IMR-90 (cell line): Measurements from ENCODE around the gene OR4E2. TPM values are rescaled to one million over a fixed set of nuclear protein-coding genes. Genes with fewer than 3 reads are reported as not detected.

Source experiments
- ATAC-seq: fragments of 200-7000 bp; cut with Tn5 transposase; 2 replicates; pipeline ENCODE4 v1.9.1; 2020; ENCODE audit warnings: low read depth, mild to moderate bottlenecking, moderate library complexity
- BruUV-seq: library from RNA; stranded (reverse); fragments of 400-500 nt; replicated peaks from 2 replicates; lab custom pipeline; 2021; lab: Mats Ljungman, UMichigan
- CTCF ChIA-PET: fragments of 300-600 bp; formaldehyde crosslinking; extraction: SDS; loops from one replicate; lab custom pipeline; 2021; ENCODE audit warnings: antibody characterized with exemption; lab: Yijun Ruan, JAX
- POLR2A ChIA-PET: fragments of 300-600 bp; sonication (Branson Sonifier 250); formaldehyde crosslinking; loops from one replicate; lab custom pipeline; 2022; ENCODE audit warnings: antibody characterized with exemption; ENCODE audit not compliant: unreplicated experiment; lab: Charles Lee
- DNase-seq: peaks from one replicate; pipeline ENCODE4 v3.0.0; 2013
- H2AFZ ChIP-seq: replicated peaks from 2 replicates; pipeline ENCODE3; 2013; ENCODE audit warnings: low read length, mild to moderate bottlenecking; ENCODE audit not compliant: poor library complexity
- H2AK5ac ChIP-seq: 2 replicates; pipeline ENCODE4 v1.6.1; 2013; ENCODE audit warnings: low read depth, low read length, inconsistent platforms
- H2AK9ac ChIP-seq: replicated peaks from 2 replicates; pipeline ENCODE3; 2013; ENCODE audit warnings: mild to moderate bottlenecking, low read depth, low read length, moderate library complexity; ENCODE audit not compliant: poor library complexity
- H2BK120ac ChIP-seq: 2 replicates; pipeline ENCODE4 v1.6.1; 2013; ENCODE audit warnings: low read depth, low read length, inconsistent platforms
- H2BK15ac ChIP-seq: 3 replicates; pipeline ENCODE4 v1.6.1; 2013; ENCODE audit warnings: low read depth, low read length, inconsistent platforms
- H2BK20ac ChIP-seq: 2 replicates; pipeline ENCODE4 v1.6.1; 2013; ENCODE audit warnings: low read depth, mild to moderate bottlenecking, inconsistent platforms, low read length, moderate library complexity
- H2BK5ac ChIP-seq: 2 replicates; pipeline ENCODE4 v1.6.1; 2013; ENCODE audit warnings: mild to moderate bottlenecking, low read depth, low read length, inconsistent platforms; ENCODE audit not compliant: poor library complexity, severe bottlenecking
- H3K14ac ChIP-seq: replicated peaks from 2 replicates; pipeline ENCODE4 v1.6.1; 2013; ENCODE audit warnings: low read depth, low read length, inconsistent platforms
- H3K18ac ChIP-seq: 2 replicates; pipeline ENCODE4 v1.6.1; 2013; ENCODE audit warnings: low read depth, low read length, control low read depth
- H3K23ac ChIP-seq: 2 replicates; pipeline ENCODE4 v1.6.1; 2013; ENCODE audit warnings: low read depth, low read length, inconsistent platforms
- H3K27ac ChIP-seq: 2 replicates; pipeline ENCODE4 v1.5.1; 2013; ENCODE audit warnings: mild to moderate bottlenecking, control low read depth, low read length; ENCODE audit not compliant: insufficient read depth
- H3K27me3 ChIP-seq: 2 replicates; pipeline ENCODE4 v1.6.1; 2013; ENCODE audit warnings: low read length; ENCODE audit not compliant: control insufficient read depth, insufficient read depth
- H3K36me3 ChIP-seq: 2 replicates; pipeline ENCODE4 v1.6.1; 2013; ENCODE audit warnings: low read length, mixed read lengths; ENCODE audit not compliant: control insufficient read depth, insufficient read depth
- H3K4ac ChIP-seq: 2 replicates; pipeline ENCODE4 v1.6.1; 2013; ENCODE audit warnings: low read depth, low read length, inconsistent platforms
- H3K4me1 ChIP-seq: 2 replicates; pipeline ENCODE4 v1.6.1; 2013; ENCODE audit warnings: low read length, mixed read lengths; ENCODE audit not compliant: control insufficient read depth, insufficient read depth
- H3K4me2 ChIP-seq: 2 replicates; pipeline ENCODE4 v1.6.1; 2013; ENCODE audit warnings: low read depth, mild to moderate bottlenecking, control low read depth, low read length, moderate library complexity
- H3K4me3 ChIP-seq: 2 replicates; pipeline ENCODE4 v1.5.1; 2013; ENCODE audit warnings: low read depth, mild to moderate bottlenecking, control low read depth, low read length, moderate library complexity; ENCODE audit not compliant: insufficient read depth
- H3K56ac ChIP-seq: 2 replicates; pipeline ENCODE4 v1.6.1; 2013; ENCODE audit warnings: low read length, inconsistent platforms; ENCODE audit not compliant: insufficient read depth; ENCODE audit errors: extremely low read depth
- H3K79me1 ChIP-seq, 2 experiments: 2 replicates each; pipeline ENCODE4 v1.6.1; 2013; ENCODE audit warnings: low read length in 2 of 2, inconsistent platforms in 1 of 2, low read depth in 1 of 2
- H3K9ac ChIP-seq: 2 replicates; pipeline ENCODE4 v1.6.1; 2013; ENCODE audit warnings: low read depth, low read length, control low read depth
- H3K9me1 ChIP-seq: 2 replicates; pipeline ENCODE4 v1.6.1; 2013; ENCODE audit warnings: low read length, inconsistent platforms; ENCODE audit not compliant: insufficient read depth
- H3K9me3 ChIP-seq: 2 replicates; pipeline ENCODE4 v1.6.1; 2013; ENCODE audit warnings: low read length; ENCODE audit not compliant: control insufficient read depth, insufficient read depth
- H4K20me1 ChIP-seq: 2 replicates; pipeline ENCODE4 v1.6.1; 2013; ENCODE audit warnings: low read length, inconsistent platforms; ENCODE audit not compliant: insufficient read depth
- H4K5ac ChIP-seq: 2 replicates; pipeline ENCODE4 v1.6.1; 2013; ENCODE audit warnings: mild to moderate bottlenecking, low read depth, low read length, control low read depth
- H4K8ac ChIP-seq, 2 experiments: 2 replicates each; pipeline ENCODE4 v1.6.1; 2013; ENCODE audit warnings: low read depth in 2 of 2, low read length in 2 of 2, control low read depth in 1 of 2, inconsistent platforms in 1 of 2
- H4K91ac ChIP-seq: 2 replicates; pipeline ENCODE4 v1.6.1; 2013; ENCODE audit warnings: low read depth, low read length, inconsistent platforms; ENCODE audit not compliant: insufficient read depth
- BHLHE40 ChIP-seq: fragments of 150-350 bp; IDR thresholded peaks from 2 replicates; pipeline ENCODE4 v1.6.1; 2016; ENCODE audit warnings: mild to moderate bottlenecking, low read depth, low read length
- CEBPB ChIP-seq: IDR thresholded peaks from 2 replicates; pipeline ENCODE4 v1.6.1; 2012; ENCODE audit warnings: low read depth, low read length, improper control_type of control experiment
- CHD1 ChIP-seq: IDR thresholded peaks from 2 replicates; pipeline ENCODE4 v1.6.1; 2012; ENCODE audit warnings: low read depth, low read length, improper control_type of control experiment
- ELK1 ChIP-seq: fragments of 150-350 bp; IDR thresholded peaks from 2 replicates; pipeline ENCODE4 v1.6.1; 2016; ENCODE audit warnings: low read depth, mild to moderate bottlenecking, low read length, moderate library complexity, borderline replicate concordance
- FOS ChIP-seq: fragments of 150-350 bp; IDR thresholded peaks from 2 replicates; pipeline ENCODE4 v1.6.1; 2016; ENCODE audit warnings: low read depth, low read length
- MAFK ChIP-seq: IDR thresholded peaks from 2 replicates; pipeline ENCODE4 v1.6.1; 2012; ENCODE audit warnings: low read depth, low read length, improper control_type of control experiment
- MAZ ChIP-seq: IDR thresholded peaks from 2 replicates; pipeline ENCODE4 v1.6.1; 2012; ENCODE audit warnings: low read depth, mild to moderate bottlenecking, low read length, improper control_type of control experiment, moderate library complexity, borderline replicate concordance
- MXI1 ChIP-seq: IDR thresholded peaks from 2 replicates; pipeline ENCODE4 v1.6.1; 2012; ENCODE audit warnings: low read depth, mild to moderate bottlenecking, low read length, moderate library complexity, borderline replicate concordance
- NFE2L2 ChIP-seq: fragments of 150-350 bp; IDR thresholded peaks from 2 replicates; pipeline ENCODE4 v1.6.1; 2016; ENCODE audit warnings: low read depth, mild to moderate bottlenecking, low read length
- POLR2A ChIP-seq: IDR thresholded peaks from 2 replicates; pipeline ENCODE4 v1.6.1; 2012; ENCODE audit warnings: mild to moderate bottlenecking, low read depth, low read length
- RFX5 ChIP-seq: IDR thresholded peaks from 2 replicates; pipeline ENCODE4 v1.8.0; 2012; ENCODE audit warnings: low read depth, mild to moderate bottlenecking, low read length, moderate library complexity
- USF2 ChIP-seq: fragments of 150-350 bp; IDR thresholded peaks from 2 replicates; pipeline ENCODE4 v1.6.1; 2017; ENCODE audit warnings: mild to moderate bottlenecking, antibody characterized with exemption, low read length, low read depth
- dilution Hi-C: fragments of 300-500 bp; cut with HindIII; formaldehyde crosslinking; loops from one replicate; pipeline ENCODE4 v1.14.3; 2018; ENCODE audit warnings: low sequenced_read_pairs; ENCODE audit not compliant: unreplicated experiment
- in situ Hi-C: fragments of 300-500 bp; cut with MboI; formaldehyde crosslinking; loops from 3 replicates; pipeline ENCODE4 v1.14.3; 2019; ENCODE audit warnings: low sequenced_read_pairs, inconsistent platforms, mixed read lengths
- intact Hi-C: fragments of 100-400 bp; cut with micrococcal nuclease; formaldehyde crosslinking; loops from 2 replicates; pipeline ENCODE4 v1.10.0; 2022
- polyA plus RNA-seq, 3 experiments: library from polyadenylated mRNA; depleted of rRNA; stranded (reverse); fragments of >200 nt; gene quantifications; 2 replicates each; pipeline ENCODE4 v1.2.3, GENCODE V29; 2012; ENCODE audit warnings: low replicate concordance in 1 of 3
- total RNA-seq: library from RNA; depleted of rRNA; stranded (reverse); fragments of >200 nt; gene quantifications from 2 replicates; pipeline ENCODE4 v1.2.3, GENCODE V29; 2012

OR4E2 gene
- total and polyA plus RNA-seq, 2 of the 4 experiments (the other 2 are of a cell fraction): not detected

GRCh38 chr14:21669284-21669683 is 15.6 kb downstream of the OR4E2 start:
- CTCF ChIA-PET: no interaction called here
- Histone ChIP-seq H2BK20ac (no peak overlapping the region), H4K20me1 (no peaks in the 10 kb centered on the region), H2AFZ (no peak overlapping the region), H3K4ac (no peak overlapping the region), H4K5ac (no peak overlapping the region), H3K9me1 (no peaks in the 10 kb centered on the region), H4K91ac (no peak overlapping the region), H3K18ac (no peak overlapping the region), H3K14ac (no peak overlapping the region), H3K4me2 (no peak overlapping the region), H2BK120ac (no peak overlapping the region), H3K4me3 (no peak overlapping the region), H3K9me3 (no peaks in the 10 kb centered on the region), H4K8ac (no peak overlapping the region), H2BK15ac (no peak overlapping the region), H3K27me3 (no peaks in the 10 kb centered on the region), H3K4me1 (no peaks in the 10 kb centered on the region), H3K23ac (no peak overlapping the region), H2AK5ac (no peak overlapping the region), H3K36me3 (no peaks in the 10 kb centered on the region), H3K79me1 (no peaks in the 10 kb centered on the region), H3K27ac (no peak overlapping the region), H2AK9ac (no peak overlapping the region), H3K9ac (no peak overlapping the region), H3K56ac (no peak overlapping the region), H2BK5ac (no peak overlapping the region)
- intact Hi-C loops (no loop called here), dilution Hi-C loops (no loop called here), in situ Hi-C loops (no loop called here)
- no peak for DNase-seq
- no peak for ATAC-seq
- POLR2A ChIA-PET: no interaction called here
- TF ChIP-seq FOS (no peak), MXI1 (no peak), POLR2A (no peak), CHD1 (no peak), RFX5 (no peak), BHLHE40 (no peak), ELK1 (no peak), NFE2L2 (no peak), MAFK (no peak), MAZ (no peak), USF2 (no peak), CEBPB (no peak)
- BruUV-seq: no TSS peak
